COLO668 (cell line): ENCODE data around the gene MTARC2.
"Not testable (repeated sequence)": the region's sequence is repeated elsewhere in the genome, so short reads cannot be mapped to it uniquely, and the experiment has no call there.

Source experiments
- DNase-seq: peaks from one replicate; lab custom pipeline; 2025; ENCODE audit not compliant: unreplicated experiment; lab: John Stamatoyannopoulos, UW

Gene MTARC2

GRCh38 chr1:220732137-220732536 is 16.0 kb upstream of the MTARC2 start:
- DNase-seq: no peak

- DNase-seq: no peak
Measured at GRCh38 chr1:220732621-220733020, 15.5 kb upstream of the MTARC2 start.

- peak; percentile 70 for DNase-seq
Measured at GRCh38 chr1:220733086-220733601, 15.0 kb upstream of the MTARC2 start.

GRCh38 chr1:220734571-220735326 is 13.4 kb upstream of the MTARC2 start:
- no peak for DNase-seq

- DNase-seq: not testable (repeated sequence)
Measured at GRCh38 chr1:220736283-220736682, 11.8 kb upstream of the MTARC2 start.

- no peak for DNase-seq
Measured at GRCh38 chr1:220741349-220741748, 6.8 kb upstream of the MTARC2 start.

- no peak for DNase-seq
Measured at GRCh38 chr1:220741825-220742224, 6.3 kb upstream of the MTARC2 start.

GRCh38 chr1:220742520-220742919 is 5.6 kb upstream of the MTARC2 start:
- no peak for DNase-seq

- DNase-seq: no peak
Measured at GRCh38 chr1:220746851-220747250, 1.3 kb upstream of the MTARC2 start.

- DNase-seq: no peak
Measured at GRCh38 chr1:220747437-220748088, 559 bp upstream of the MTARC2 start.

GRCh38 chr1:220748936-220749335 is 814 bp downstream of the MTARC2 start:
- DNase-seq: no peak

GRCh38 chr1:220750131-220750515 is 2.0 kb downstream of the MTARC2 start:
- DNase-seq: no peak

GRCh38 chr1:220751111-220751510 is 3.0 kb downstream of the MTARC2 start:
- DNase-seq: no peak

GRCh38 chr1:220754212-220754917 is 6.2 kb downstream of the MTARC2 start:
- DNase-seq: no peak

GRCh38 chr1:220754918-220755295 is 6.8 kb downstream of the MTARC2 start:
- DNase-seq: no peak

GRCh38 chr1:220755309-220755708 is 7.2 kb downstream of the MTARC2 start:
- no peak for DNase-seq

- DNase-seq: no peak
Measured at GRCh38 chr1:220757441-220757840, 9.3 kb downstream of the MTARC2 start.

- no peak for DNase-seq
Measured at GRCh38 chr1:220759147-220759546, 11.0 kb downstream of the MTARC2 start.

GRCh38 chr1:220761688-220762427 is 13.7 kb downstream of the MTARC2 start:
- no peak for DNase-seq

GRCh38 chr1:220764757-220765156 is 16.6 kb downstream of the MTARC2 start:
- no peak for DNase-seq
